HEK293 (cell line): Measurements from ENCODE around the gene MTHFD1L.

Source experiments
- BCL11A ChIP-seq: fragments of 450-650 bp; formaldehyde crosslinking; IDR thresholded peaks from 2 replicates; pipeline ENCODE4 v1.5.1; 2016; ENCODE audit warnings: low read depth, missing biosample characterization, missing genetic modification characterization
- REPIN1 ChIP-seq: fragments of 450-650 bp; formaldehyde crosslinking; IDR thresholded peaks from 2 replicates; pipeline ENCODE4 v1.5.1; 2017; ENCODE audit warnings: missing biosample characterization, missing genetic modification characterization, low read depth
- TCF7L2 ChIP-seq: IDR thresholded peaks from 2 replicates; pipeline ENCODE4 v1.6.1; 2011; ENCODE audit warnings: low read depth, mild to moderate bottlenecking, inconsistent platforms, low read length, moderate library complexity, borderline replicate concordance
- ZNF184 ChIP-seq: fragments of 450-650 bp; IDR thresholded peaks from 2 replicates; pipeline ENCODE4 v1.5.1; 2018; ENCODE audit warnings: missing biosample characterization, mild to moderate bottlenecking, missing genetic modification characterization
- ZNF660 ChIP-seq: fragments of 450-650 bp; IDR thresholded peaks from 2 replicates; pipeline ENCODE4 v1.5.1; 2018; ENCODE audit warnings: missing biosample characterization, mild to moderate bottlenecking, missing genetic modification characterization
- ZNF677 ChIP-seq: fragments of 450-650 bp; IDR thresholded peaks from 2 replicates; pipeline ENCODE4 v1.5.0; 2018; ENCODE audit warnings: missing biosample characterization, mild to moderate bottlenecking, missing genetic modification characterization, moderate library complexity
- TF ChIP-seq, protein P1 (sequence below): fragments of 450-650 bp; formaldehyde crosslinking; IDR thresholded peaks from 2 replicates; pipeline ENCODE4 v1.5.1; 2016; ENCODE audit warnings: missing biosample characterization, missing genetic modification characterization
- TF ChIP-seq, protein P2 (sequence below): fragments of 450-650 bp; formaldehyde crosslinking; IDR thresholded peaks from 2 replicates; pipeline ENCODE4 v1.5.1; 2016; ENCODE audit warnings: missing biosample characterization, missing genetic modification characterization

DNA sequence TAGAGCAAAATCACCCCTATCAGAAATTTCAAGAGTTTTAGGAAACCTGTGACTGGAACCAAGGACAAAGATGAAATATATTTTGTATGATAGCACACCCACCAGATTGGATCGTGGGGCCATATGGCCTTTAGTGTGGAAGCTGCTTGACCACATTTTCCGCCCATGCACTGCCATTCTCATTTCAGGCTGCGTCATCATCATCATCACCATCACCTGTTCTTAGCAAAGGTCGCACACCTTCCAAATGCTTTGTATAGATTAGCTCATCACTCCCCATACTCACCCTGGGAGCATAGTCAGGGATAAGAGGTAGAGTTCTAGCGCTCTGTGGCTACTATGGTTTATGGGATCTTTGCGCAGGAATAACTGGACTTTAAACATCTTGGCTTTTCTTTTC, 185.7 kb downstream of the MTHFD1L start:
- TF ChIP-seq, protein P1, sequence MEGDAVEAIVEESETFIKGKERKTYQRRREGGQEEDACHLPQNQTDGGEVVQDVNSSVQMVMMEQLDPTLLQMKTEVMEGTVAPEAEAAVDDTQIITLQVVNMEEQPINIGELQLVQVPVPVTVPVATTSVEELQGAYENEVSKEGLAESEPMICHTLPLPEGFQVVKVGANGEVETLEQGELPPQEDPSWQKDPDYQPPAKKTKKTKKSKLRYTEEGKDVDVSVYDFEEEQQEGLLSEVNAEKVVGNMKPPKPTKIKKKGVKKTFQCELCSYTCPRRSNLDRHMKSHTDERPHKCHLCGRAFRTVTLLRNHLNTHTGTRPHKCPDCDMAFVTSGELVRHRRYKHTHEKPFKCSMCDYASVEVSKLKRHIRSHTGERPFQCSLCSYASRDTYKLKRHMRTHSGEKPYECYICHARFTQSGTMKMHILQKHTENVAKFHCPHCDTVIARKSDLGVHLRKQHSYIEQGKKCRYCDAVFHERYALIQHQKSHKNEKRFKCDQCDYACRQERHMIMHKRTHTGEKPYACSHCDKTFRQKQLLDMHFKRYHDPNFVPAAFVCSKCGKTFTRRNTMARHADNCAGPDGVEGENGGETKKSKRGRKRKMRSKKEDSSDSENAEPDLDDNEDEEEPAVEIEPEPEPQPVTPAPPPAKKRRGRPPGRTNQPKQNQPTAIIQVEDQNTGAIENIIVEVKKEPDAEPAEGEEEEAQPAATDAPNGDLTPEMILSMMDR (tag by site-specific recombination) = no peak
- TF ChIP-seq, protein P2, sequence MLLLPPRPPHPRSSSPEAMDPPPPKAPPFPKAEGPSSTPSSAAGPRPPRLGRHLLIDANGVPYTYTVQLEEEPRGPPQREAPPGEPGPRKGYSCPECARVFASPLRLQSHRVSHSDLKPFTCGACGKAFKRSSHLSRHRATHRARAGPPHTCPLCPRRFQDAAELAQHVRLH = no peak
- no peak for TF ChIP-seq TCF7L2
- TF ChIP-seq ZNF677 (tag by site-specific recombination) = no peak
- TF ChIP-seq REPIN1 (tag by site-specific recombination) = no peak
- TF ChIP-seq ZNF660 (tag by site-specific recombination) = no peak
- no peak for TF ChIP-seq BCL11A (tag by site-specific recombination)
- no peak for TF ChIP-seq ZNF184 (tag by site-specific recombination)
